ENCODE data around the gene POLR3E.

GRCh38 chr16:22340945-22341344 lies 43.7 kb downstream of the POLR3E start:
- TF ChIP-seq POLR2A (IDR thresholded peaks at IDR 0.05) (no peak), CTCF (IDR thresholded peaks at IDR 0.05) (no peak)

All from breast epithelium (tissue), 3 donors.